GM12874 (cell line): ENCODE results near the gene GZMM.

Source experiments
- CTCF ChIP-seq: IDR thresholded peaks from 2 replicates; pipeline ENCODE4 v1.5.1; 2011; ENCODE audit warnings: low read depth, mild to moderate bottlenecking, control low read depth, low read length, moderate library complexity; ENCODE audit not compliant: insufficient read depth

Gene GZMM

GRCh38 chr19:534088-534487 is 9.8 kb upstream of the GZMM start:
- TF ChIP-seq CTCF: no peak

- no peak for TF ChIP-seq CTCF
These were observed 8.6 kb upstream of the GZMM start for GRCh38 chr19:535017-535835.

GRCh38 chr19:536031-536880 is 7.6 kb upstream of the GZMM start:
- no peak for TF ChIP-seq CTCF

GRCh38 chr19:536881-537404 is 6.9 kb upstream of the GZMM start:
- TF ChIP-seq CTCF: no peak

- TF ChIP-seq CTCF: no peak
These were observed 5.0 kb upstream of the GZMM start for GRCh38 chr19:538641-539428.

- no peak for TF ChIP-seq CTCF
These were observed 4.3 kb upstream of the GZMM start for GRCh38 chr19:539429-540030.
